Keratinocyte (primary cell): ENCODE results near the gene TMEM35A. TPM values are rescaled to one million over a fixed set of nuclear protein-coding genes. Genes with fewer than 3 reads are reported as not detected.
"Not testable (repeated sequence)": the region's sequence is repeated elsewhere in the genome, so short reads cannot be mapped to it uniquely, and the experiment has no call there.

Source experiments
- DNase-seq: peaks from one replicate; pipeline ENCODE4 v3.0.0-alpha.2; 2011; ENCODE audit warnings: low read depth, missing footprints, low spot score
- FAIRE-seq: peaks from 2 replicates; lab custom pipeline; 2011; peaks lifted over from hg19 to GRCh38; lab: Jason Lieb, UNC
- H2AFZ ChIP-seq: 2 replicates; pipeline ENCODE4 v1.6.0; 2012; ENCODE audit warnings: low read length, control low read depth, inconsistent platforms; ENCODE audit not compliant: control insufficient read depth
- H3K27ac ChIP-seq: 2 replicates; pipeline ENCODE4 v1.5.1; 2011; ENCODE audit warnings: low read length; ENCODE audit not compliant: control insufficient read depth, insufficient read depth
- H3K27me3 ChIP-seq: 3 replicates; pipeline ENCODE4 v1.6.0; 2011; ENCODE audit warnings: low read length; ENCODE audit not compliant: control insufficient read depth, insufficient read depth; ENCODE audit errors: extremely low read depth
- H3K36me3 ChIP-seq, 2 experiments: 2 replicates in 1 of 2; 3 replicates in 1 of 2; pipeline ENCODE4 v1.5.1; 2011; ENCODE audit warnings: low read length in 2 of 2, mild to moderate bottlenecking in 1 of 2; ENCODE audit not compliant: control insufficient read depth in 2 of 2, insufficient read depth in 2 of 2; ENCODE audit errors: extremely low read depth in 1 of 2
- H3K4me1 ChIP-seq: 3 replicates; pipeline ENCODE4 v1.5.1; 2011; ENCODE audit warnings: low read length; ENCODE audit not compliant: control insufficient read depth, insufficient read depth; ENCODE audit errors: extremely low read depth
- H3K4me2 ChIP-seq: 3 replicates; pipeline ENCODE4 v1.6.0; 2011; ENCODE audit warnings: low read depth, low read length; ENCODE audit not compliant: control insufficient read depth, insufficient read depth; ENCODE audit errors: extremely low read depth
- H3K4me3 ChIP-seq, 3 experiments: fragments of 200-600 bp in 1 of 3; sonication (generic) in 1 of 3; 2 replicates in 2 of 3; 3 replicates in 1 of 3; pipeline ENCODE4 v1.5.1; 2011 to 2016; ENCODE audit warnings: low read length in 3 of 3, mild to moderate bottlenecking in 3 of 3, control low read depth in 2 of 3, inconsistent platforms in 1 of 3, low read depth in 1 of 3, mixed read lengths in 1 of 3, mixed run types in 1 of 3, moderate library complexity in 1 of 3; ENCODE audit not compliant: control insufficient read depth in 2 of 3, insufficient read depth in 2 of 3; ENCODE audit errors: extremely low read depth in 1 of 3
- H3K79me2 ChIP-seq: 2 replicates; pipeline ENCODE4 v1.6.0; 2012; ENCODE audit warnings: low read length; ENCODE audit not compliant: control insufficient read depth, insufficient read depth
- H3K9ac ChIP-seq: 3 replicates; pipeline ENCODE4 v1.6.0; 2011; ENCODE audit warnings: low read length; ENCODE audit not compliant: control insufficient read depth, insufficient read depth; ENCODE audit errors: extremely low read depth
- H3K9me1 ChIP-seq: 3 replicates; pipeline ENCODE4 v1.6.0; 2011; ENCODE audit warnings: low read length; ENCODE audit not compliant: control insufficient read depth, insufficient read depth; ENCODE audit errors: extremely low read depth
- H3K9me3 ChIP-seq: 2 replicates; pipeline ENCODE4 v1.5.1; 2012; ENCODE audit warnings: low read depth, low read length; ENCODE audit not compliant: control insufficient read depth
- H4K20me1 ChIP-seq: 3 replicates; pipeline ENCODE4 v1.6.0; 2011; ENCODE audit warnings: low read length; ENCODE audit not compliant: control insufficient read depth, insufficient read depth; ENCODE audit errors: extremely low read depth
- CTCF ChIP-seq, 3 experiments: IDR thresholded peaks in 1 of 3; conservative IDR thresholded peaks in 1 of 3; optimal IDR thresholded peaks in 1 of 3; 2 replicates in 2 of 3; 3 replicates in 1 of 3; pipeline versions ENCODE3 to v1.5.1; 2011; ENCODE audit warnings: low read length in 3 of 3, mild to moderate bottlenecking in 3 of 3, moderate library complexity in 2 of 3, control low read depth in 1 of 3, inconsistent platforms in 1 of 3; ENCODE audit not compliant: insufficient read depth in 2 of 3; ENCODE audit errors: extremely low read depth in 1 of 3
- EZH2 ChIP-seq: IDR thresholded peaks from one replicate; pipeline ENCODE4 v1.6.1; 2012; ENCODE audit warnings: inconsistent platforms, mild to moderate bottlenecking, low read length, moderate library complexity
- dilution Hi-C: fragments of 300-500 bp; cut with MboI; formaldehyde crosslinking; loops from one replicate; pipeline ENCODE4 v1.7.0; 2020; ENCODE audit warnings: low sequenced_read_pairs; ENCODE audit not compliant: extremely low pct_ligation_motif_present
- polyA plus RNA-seq, 5 experiments: library from polyadenylated mRNA; depleted of rRNA in 3 of 5; stranded (reverse) in 3 of 5; stranded (forward) in 1 of 5; unstranded in 1 of 5; fragments of >200 nt; gene quantifications; 1 replicate in 1 of 5; 2 replicates in 3 of 5; 3 replicates in 1 of 5; pipeline versions ENCODE4 v1.2.1 to v1.2.3, GENCODE V29; 2011 to 2012; ENCODE audit warnings: missing spikeins in 2 of 5, low read depth in 1 of 5, low replicate concordance in 1 of 5

The TMEM35A gene
- polyA plus RNA-seq, 1 donor (not counting 4 experiments of a cell fraction or from before 2014, with no cell fraction given), result 0.03 TPM

GRCh38 chrX:101051153-101051548 lies 27.5 kb upstream of the TMEM35A start:
- no peaks in the 10 kb centered on the region for H4K20me1 ChIP-seq
- no peak for FAIRE-seq
- peak overlapping the region; percentile 53 to 82 (median 74) for H3K4me3 ChIP-seq
- TF ChIP-seq CTCF (optimal IDR thresholded peaks at IDR 0.05 in 1 of 3, IDR thresholded peaks at IDR 0.05 in 1 of 3, conservative IDR thresholded peaks at IDR 0.05 in 1 of 3; ENCODE audit: extremely low read depth in 1 of 3, insufficient read depth in 2 of 3, low read length in 3 of 3) (no peak), EZH2 (no peak)
- peaks cover 6% of the 10 kb centered on the region for H3K79me2 ChIP-seq
- H3K27ac ChIP-seq, result peak overlapping the region; percentile 61
- no peak for DNase-seq
- no peaks in the 10 kb centered on the region for H3K36me3 ChIP-seq
- peak overlapping the region; percentile 88 for H2AFZ ChIP-seq
- peak overlapping the region; percentile 78 for H3K9ac ChIP-seq
- H3K9me1 ChIP-seq, result no peaks in the 10 kb centered on the region
- H3K9me3 ChIP-seq, result no peaks in the 10 kb centered on the region
- no peaks in the 10 kb centered on the region for H3K4me1 ChIP-seq
- H3K27me3 ChIP-seq, result no peaks in the 10 kb centered on the region
- dilution Hi-C loops, result no loop called here
- H3K4me2 ChIP-seq, result peak overlapping the region; percentile 87

- H3K4me2 ChIP-seq, result peak within 1 kb of the TSS; percentile 87
- peak; percentile 32 for FAIRE-seq
- TF ChIP-seq CTCF (optimal IDR thresholded peaks at IDR 0.05 in 1 of 3, IDR thresholded peaks at IDR 0.05 in 1 of 3, conservative IDR thresholded peaks at IDR 0.05 in 1 of 3; ENCODE audit: extremely low read depth in 1 of 3, insufficient read depth in 2 of 3, low read length in 3 of 3) (no peak), EZH2 (no peak)
These were observed 27.0 kb upstream of the TMEM35A start, which contains the start of gene TRMT2B for GRCh38 chrX:101051549-101052302. TSS of gene TRMT2B (minus strand) at chrX:101052111. CDS start at chrX:101042289, 9,822 bp downstream.

GRCh38 chrX:101056551-101056950 lies 22.1 kb upstream of the TMEM35A start:
- H3K4me3 ChIP-seq, H4K20me1 ChIP-seq, H3K9me1 ChIP-seq, H3K4me2 ChIP-seq, H3K4me1 ChIP-seq, H3K9ac ChIP-seq, H3K9me3 ChIP-seq, H3K36me3 ChIP-seq, H3K79me2 ChIP-seq, H2AFZ ChIP-seq, H3K27me3 ChIP-seq, FAIRE-seq, DNase-seq, dilution Hi-C loops, H3K27ac ChIP-seq: not testable (repeated sequence)

More at GRCh38 chrX:101051549-101052302, 27.0 kb upstream of the TMEM35A start, which contains the start of gene TRMT2B:
- H3K27ac ChIP-seq, result peak within 1 kb of the TSS; percentile 61
- peaks cover 6% of the 10 kb centered on the region for H3K79me2 ChIP-seq
- no peak for DNase-seq
- no peaks in the 10 kb centered on the region for H4K20me1 ChIP-seq
- H2AFZ ChIP-seq, result peak within 1 kb of the TSS; percentile 88
- dilution Hi-C loops, result no loop called here
- no peaks in the 10 kb centered on the region for H3K36me3 ChIP-seq
- peaks cover 2% of the 10 kb centered on the region for H3K4me1 ChIP-seq
- H3K9ac ChIP-seq, result peak within 1 kb of the TSS; percentile 78
- H3K9me1 ChIP-seq, result no peaks in the 10 kb centered on the region
- H3K9me3 ChIP-seq, result no peaks in the 10 kb centered on the region
- peak within 1 kb of the TSS; percentile 53 to 82 (median 74) for H3K4me3 ChIP-seq
- H3K27me3 ChIP-seq, result no peaks in the 10 kb centered on the region
